Measurements from ENCODE around the gene NEDD9. TPM values are rescaled to one million over a fixed set of nuclear protein-coding genes. Genes with fewer than 3 reads are reported as not detected.

Gene NEDD9
- total and polyA plus RNA-seq, 2 experiments from 2014 or later, result 4.4 to 13.0 TPM

GRCh38 chr6:11237428-11237827, 5.0 kb upstream of the NEDD9 start:
- Mint-ChIP-seq H3K9me3 (no peaks in the 10 kb centered on the region), H3K4me3 (no peak overlapping the region), H3K27me3 (ENCODE audit: insufficient read depth, low read depth, poor library complexity) (peaks cover 16% of the 10 kb centered on the region), H3K27ac (no peak overlapping the region), H3K4me1 (peaks cover 22% of the 10 kb centered on the region), H3K36me3 (ENCODE audit: low read depth) (no peaks in the 10 kb centered on the region)
- no peaks in the 10 kb centered on the region for H3F3A ChIP-seq (replicated peaks; ENCODE audit: low read depth)
- no peaks in the 10 kb centered on the region for H3K36me3 ChIP-seq (ENCODE audit: insufficient read depth)
- H3K4me1 ChIP-seq (ENCODE audit: insufficient read depth), result peaks cover 14% of the 10 kb centered on the region
- H3K4me2 ChIP-seq, result no peak overlapping the region
- H3K9me2 ChIP-seq (ENCODE audit: insufficient read depth), result 0 out of 2 replicates have a peak, but pooled peaks cover under 1% of the 10 kb centered on the region
- TF ChIP-seq EZH2phosphoT487 (IDR thresholded peaks at IDR 0.05; ENCODE audit: unreplicated experiment) (no peak), CREB1 (CRISPR knock-in tag; IDR thresholded peaks at IDR 0.05; ENCODE audit: low read depth) (no peak), REST (IDR thresholded peaks at IDR 0.05; ENCODE audit: unreplicated experiment) (no peak), STAT1 (IDR thresholded peaks at IDR 0.05; ENCODE audit: unreplicated experiment) (no peak), ZNF331 (CRISPR knock-in tag; IDR thresholded peaks at IDR 0.05; ENCODE audit: low read depth) (no peak), NANOG (IDR thresholded peaks at IDR 0.05; ENCODE audit: borderline replicate concordance) (no peak), ZNF114 (CRISPR knock-in tag; IDR thresholded peaks at IDR 0.05) (no peak), EZH2 (IDR thresholded peaks at IDR 0.05; ENCODE audit: low read depth, unreplicated experiment) (no peak), ZNF462 (CRISPR knock-in tag; IDR thresholded peaks at IDR 0.05) (no peak), CTCF (conservative IDR thresholded peaks at IDR 0.05; ENCODE audit: low read depth in 2 of 2) (no peak), POLR2AphosphoS5 (IDR thresholded peaks at IDR 0.05; ENCODE audit: low read depth) (no peak), ETS1 (IDR thresholded peaks at IDR 0.05) (no peak), JUNB (IDR thresholded peaks at IDR 0.05; ENCODE audit: unreplicated experiment) (no peak)
- DNase-seq (ENCODE audit: low spot score) (no peak), ATAC-seq (no peak)
- no peak overlapping the region for H2AFZ ChIP-seq
- H4K20me1 ChIP-seq (replicated peaks; ENCODE audit: insufficient read depth), result no peaks in the 10 kb centered on the region
- peaks cover 6% of the 10 kb centered on the region; the same call in 1 of the 2 replicates for H3K27me3 ChIP-seq (ENCODE audit: insufficient read depth)
- no peaks in the 10 kb centered on the region for H3K79me2 ChIP-seq (replicated peaks; ENCODE audit: insufficient read depth)
- no peak overlapping the region for H3K4me3 ChIP-seq
- no peak overlapping the region for H3K27ac ChIP-seq (ENCODE audit: low read depth)

Measured in GM23338 (cell line).